Thyroid gland (tissue), 4 donors: Measurements from ENCODE around the gene ACSM6. TPM values are rescaled to one million over a fixed set of nuclear protein-coding genes. Genes with fewer than 3 reads are reported as not detected.
A peak's percentile ranks its signal among the peaks of the same experiment; 100 is the strongest.

Experiments
- DNase-seq, 2 donors: peaks; one replicate each; pipeline ENCODE4 v3.0.0-alpha.2; 2019
- H3K27ac ChIP-seq, 3 donors: fragments of 200-600 bp; sonication (generic); 1 replicate in 2 of 3; 2 replicates in 1 of 3; pipeline ENCODE4 v1.5.1; 2016 to 2019; ENCODE audit warnings: mild to moderate bottlenecking in 1 of 3, moderate library complexity in 1 of 3
- H3K27me3 ChIP-seq: fragments of 200-600 bp; sonication (generic); one replicate; pipeline ENCODE4 v1.5.1; 2019
- H3K36me3 ChIP-seq, 2 donors: fragments of 200-600 bp; sonication (generic); one replicate each; pipeline ENCODE4 v1.5.1; 2016 to 2019
- H3K4me1 ChIP-seq, 2 donors: fragments of 200-600 bp; sonication (generic); one replicate each; pipeline ENCODE4 v1.5.1; 2017 to 2019
- H3K4me3 ChIP-seq, 3 donors: fragments of 200-600 bp; sonication (generic); replicated peaks in 1 of 3; 1 replicate in 2 of 3; 2 replicates in 1 of 3; pipeline ENCODE4 v1.5.1; 2016; ENCODE audit warnings: mild to moderate bottlenecking in 1 of 3
- H3K9me3 ChIP-seq: fragments of 200-600 bp; sonication (generic); one replicate; pipeline ENCODE4 v1.5.1; 2017
- CTCF ChIP-seq, 6 experiments: fragments of 200-600 bp in 3 of 6; fragments of 450-650 bp in 3 of 6; sonication (generic) in 3 of 6; IDR thresholded peaks; one replicate each; pipeline ENCODE4 v1.5.1; 2016 to 2019; ENCODE audit warnings: antibody characterized with exemption in 6 of 6, mild to moderate bottlenecking in 2 of 6, inconsistent platforms in 1 of 6, moderate library complexity in 1 of 6
- POLR2A ChIP-seq, 2 donors: fragments of 450-650 bp; IDR thresholded peaks; one replicate each; pipeline ENCODE4 v1.6.1; 2017; ENCODE audit warnings: antibody characterized with exemption in 2 of 2, mild to moderate bottlenecking in 2 of 2, moderate library complexity in 1 of 2
- WGBS, 2 donors: methylation state at CpG; one replicate each; pipeline ENCODE4 v1.1.5; 2017; 5-methylcytosine and 5-hydroxymethylcytosine counted together
- intact Hi-C: fragments of 100-400 bp; cut with DNase I; formaldehyde crosslinking; loops from one replicate; pipeline ENCODE4 v1.15.1; 2023
- total RNA-seq, 4 donors: library from RNA; depleted of rRNA; stranded (reverse); fragments of >200 nt; gene quantifications; one replicate each; pipeline ENCODE4 v1.2.3, GENCODE V29; 2016

Gene ACSM6
- total RNA-seq, 4 donors from 2014 or later = 0.54 to 0.63 (median 0.56) TPM; not detected in 1

- intact Hi-C loops = loop anchor here (10.0 kb wide), 1 partner anchor 56 kb away; no protein-coding TSS in a partner anchor
- H3K27me3 ChIP-seq = no peaks in the 10 kb centered on the region
- H3K27ac ChIP-seq = no peak overlapping the region
- peaks cover 6 to 11% of the 10 kb centered on the region in 2 donors for H3K4me1 ChIP-seq
- no peak overlapping the region for H3K4me3 ChIP-seq
- WGBS, 2 donors = 92 to 98% methylated on average over 6 of the region's 6 CpGs
- peaks cover 24 to 51% of the 10 kb centered on the region in 2 donors for H3K36me3 ChIP-seq
- no peaks in the 10 kb centered on the region for H3K9me3 ChIP-seq
- no peak for DNase-seq
- TF ChIP-seq POLR2A (IDR thresholded peaks at IDR 0.05) (no peak), CTCF (IDR thresholded peaks at IDR 0.05) (no peak)
Observed at GRCh38 chr10:95240811-95241210, 46.8 kb downstream of the ACSM6 start.

GRCh38 chr10:95241533-95241932, 47.5 kb downstream of the ACSM6 start:
- H3K36me3 ChIP-seq = peaks cover 24 to 51% of the 10 kb centered on the region in 2 donors
- no peak overlapping the region for H3K27ac ChIP-seq
- H3K27me3 ChIP-seq = no peaks in the 10 kb centered on the region
- H3K9me3 ChIP-seq = no peaks in the 10 kb centered on the region
- intact Hi-C loops = loop anchor here (10.0 kb wide), 1 partner anchor 57 kb away; no protein-coding TSS in a partner anchor
- H3K4me1 ChIP-seq = peaks cover 6 to 13% of the 10 kb centered on the region in 2 donors
- TF ChIP-seq POLR2A (IDR thresholded peaks at IDR 0.05) (no peak), CTCF (IDR thresholded peaks at IDR 0.05) (no peak)
- H3K4me3 ChIP-seq = no peak overlapping the region
- WGBS, 2 donors = 84 to 88% methylated on average over 4 of the region's 4 CpGs
- DNase-seq = peak in 1 of 2 donors; percentile 27

GRCh38 chr10:95242581-95243317, 48.7 kb downstream of the ACSM6 start:
- Histone ChIP-seq H3K9me3 (no peaks in the 10 kb centered on the region), H3K4me3 (no peak overlapping the region), H3K4me1 (peaks cover 6 to 19% of the 10 kb centered on the region in 2 donors), H3K27me3 (no peaks in the 10 kb centered on the region), H3K36me3 (peaks cover 22 to 45% of the 10 kb centered on the region in 2 donors), H3K27ac (peak overlapping the region in 1 of 3 donors; percentile 41)
- intact Hi-C loops = loop anchor here (10.0 kb wide), 1 partner anchor 58 kb away; no protein-coding TSS in a partner anchor
- DNase-seq = peak; percentile 68 to 69
- 80 to 84% methylated on average over 8 of the region's 8 CpGs for WGBS, 2 donors
- TF ChIP-seq POLR2A (IDR thresholded peaks at IDR 0.05) = no peak
- peak in 5 of 6 experiments; percentile 33 to 77 (median 67) for TF ChIP-seq CTCF (IDR thresholded peaks at IDR 0.05)

GRCh38 chr10:95243318-95243617, 49.2 kb downstream of the ACSM6 start:
- H3K9me3 ChIP-seq = no peaks in the 10 kb centered on the region
- no peak for DNase-seq
- no peak overlapping the region for H3K4me3 ChIP-seq
- H3K4me1 ChIP-seq = peaks cover 6 to 19% of the 10 kb centered on the region in 2 donors
- peaks cover 16 to 40% of the 10 kb centered on the region in 2 donors for H3K36me3 ChIP-seq
- 36 to 41% methylated on average over 3 of the region's 3 CpGs for WGBS, 2 donors
- no peaks in the 10 kb centered on the region for H3K27me3 ChIP-seq
- no peak for TF ChIP-seq POLR2A (IDR thresholded peaks at IDR 0.05)
- no peak for TF ChIP-seq CTCF (IDR thresholded peaks at IDR 0.05)
- intact Hi-C loops = loop anchor here (10.0 kb wide), 1 partner anchor 58 kb away; no protein-coding TSS in a partner anchor
- peak overlapping the region in 1 of 3 donors; percentile 41 for H3K27ac ChIP-seq

- 92 to 93% methylated on average over 2 of the region's 2 CpGs for WGBS, 2 donors
- Histone ChIP-seq H3K27me3 (no peaks in the 10 kb centered on the region), H3K4me3 (no peak overlapping the region), H3K36me3 (peaks cover 13 to 37% of the 10 kb centered on the region in 2 donors), H3K9me3 (no peaks in the 10 kb centered on the region), H3K27ac (no peak overlapping the region), H3K4me1 (peaks cover 9 to 23% of the 10 kb centered on the region in 2 donors)
- DNase-seq = no peak
- intact Hi-C loops = loop anchor here (10.0 kb wide), 1 partner anchor 59 kb away; no protein-coding TSS in a partner anchor
- TF ChIP-seq POLR2A (IDR thresholded peaks at IDR 0.05) (no peak), CTCF (IDR thresholded peaks at IDR 0.05) (no peak)
Observed at GRCh38 chr10:95244152-95244551, 50.1 kb downstream of the ACSM6 start.
